Caco-2 (cell line): ENCODE data around the gene CRABP2. TPM values are rescaled to one million over a fixed set of nuclear protein-coding genes. Genes with fewer than 3 reads are reported as not detected.

ENCODE experiments used
- BruUV-seq: library from RNA; stranded (reverse); fragments of 400-500 nt; replicated peaks from 2 replicates; lab custom pipeline; 2021; lab: Mats Ljungman, UMichigan
- CTCF ChIA-PET: fragments of 300-600 bp; sonication (Branson Sonifier 250); formaldehyde crosslinking; loops from one replicate; lab custom pipeline; 2022; ENCODE audit warnings: antibody characterized with exemption; lab: Charles Lee
- POLR2A ChIA-PET: fragments of 300-600 bp; sonication (Branson Sonifier 250); formaldehyde crosslinking; loops from one replicate; lab custom pipeline; 2022; ENCODE audit warnings: antibody characterized with exemption; lab: Charles Lee
- DNase-seq, 2 experiments: peaks; one replicate each; pipeline versions ENCODE4 v3.0.0 to v3.0.0-alpha.2; 2020 to 2022
- H3K27me3 ChIP-seq: replicated peaks from 2 replicates; pipeline ENCODE4 v1.6.0; 2011; ENCODE audit warnings: low read length; ENCODE audit not compliant: control insufficient read depth, insufficient read depth
- H3K36me3 ChIP-seq: 2 replicates; pipeline ENCODE4 v1.5.1; 2011; ENCODE audit warnings: low read length; ENCODE audit not compliant: control insufficient read depth, insufficient read depth
- H3K4me1 ChIP-seq: fragments of 250-450 bp; sonication (Bioruptor Pico); 2 replicates; pipeline ENCODE4 v1.5.1; 2020; ENCODE audit warnings: mild to moderate bottlenecking
- H3K4me3 ChIP-seq: 2 replicates; pipeline ENCODE4 v1.5.1; 2011; ENCODE audit warnings: low read depth, mild to moderate bottlenecking, control low read depth, low read length
- H3K9me3 ChIP-seq: fragments of 250-450 bp; sonication (Bioruptor Pico); 2 replicates; pipeline ENCODE4 v1.5.1; 2020; ENCODE audit warnings: mild to moderate bottlenecking, moderate library complexity
- H3K27ac Mint-ChIP-seq: one replicate; pipeline ENCODE4 v1.8.0; 2022; ENCODE audit warnings: mixed read lengths; ENCODE audit not compliant: unreplicated experiment
- H3K27me3 Mint-ChIP-seq: one replicate; pipeline ENCODE4 v1.8.0; 2022; ENCODE audit warnings: mixed read lengths; ENCODE audit not compliant: insufficient read depth, unreplicated experiment
- H3K36me3 Mint-ChIP-seq: one replicate; pipeline ENCODE4 v1.8.0; 2022; ENCODE audit warnings: mild to moderate bottlenecking, mixed read lengths; ENCODE audit not compliant: insufficient read depth, unreplicated experiment
- H3K4me1 Mint-ChIP-seq: one replicate; pipeline ENCODE4 v1.8.0; 2022; ENCODE audit warnings: low read depth, mixed read lengths; ENCODE audit not compliant: unreplicated experiment
- H3K4me3 Mint-ChIP-seq: one replicate; pipeline ENCODE4 v1.8.0; 2022; ENCODE audit warnings: mild to moderate bottlenecking, moderate library complexity, mixed read lengths; ENCODE audit not compliant: unreplicated experiment
- H3K9me3 Mint-ChIP-seq: one replicate; pipeline ENCODE4 v1.8.0; 2022; ENCODE audit warnings: mixed read lengths; ENCODE audit not compliant: unreplicated experiment
- intact Hi-C: fragments of 100-400 bp; cut with micrococcal nuclease; formaldehyde crosslinking; loops from one replicate; pipeline ENCODE4 v1.10.0; 2022; ENCODE audit not compliant: unreplicated experiment
- total RNA-seq: library from RNA; stranded (reverse); gene quantifications from 2 replicates; pipeline ENCODE4 v1.2.3, GENCODE V29; 2022
- TF ChIP-seq, protein P1 (sequence below), 2 experiments: fragments of 200-600 bp in 1 of 2; IDR thresholded peaks; 1 replicate in 1 of 2; 2 replicates in 1 of 2; pipeline versions ENCODE4 v1.5.1 to v1.8.0; 2011 to 2022; ENCODE audit warnings: antibody characterized with exemption in 1 of 2, control low read depth in 1 of 2, inconsistent platforms in 1 of 2, low read depth in 1 of 2, low read length in 1 of 2, mild to moderate bottlenecking in 1 of 2, moderate library complexity in 1 of 2; ENCODE audit not compliant: insufficient read depth in 1 of 2, severe bottlenecking in 1 of 2, unreplicated experiment in 1 of 2

CRABP2 gene
- total RNA-seq, 1 experiment from 2014 or later: 27.1 TPM

DNA sequence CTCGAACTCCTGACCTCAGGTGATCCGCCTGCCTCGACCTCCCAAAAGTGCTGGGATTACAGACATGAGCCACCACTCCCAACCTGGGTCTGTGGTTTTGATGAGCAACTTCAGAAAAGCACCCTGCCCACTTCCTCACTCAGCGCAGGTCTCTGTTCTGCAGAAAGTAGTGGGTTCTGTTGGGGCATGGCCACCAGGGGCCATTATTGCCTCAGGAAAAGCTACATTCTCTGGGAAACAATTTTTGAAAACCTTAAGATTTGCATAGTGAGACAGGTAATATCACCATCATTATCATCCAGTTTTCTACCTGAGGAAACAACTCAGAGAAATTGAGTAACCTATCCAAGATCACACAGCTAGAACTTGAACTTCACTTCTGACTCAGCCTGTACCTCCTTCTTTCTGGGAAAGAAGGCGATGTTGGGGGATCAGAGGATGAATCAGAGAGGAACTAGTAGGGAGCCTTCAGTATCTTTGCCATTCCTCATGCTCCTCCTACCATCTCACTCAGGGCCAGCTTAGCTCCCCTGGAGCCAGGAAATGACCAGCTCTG lies 21.1 kb downstream of the CRABP2 start:
- Histone ChIP-seq H3K27me3 (no peaks in the 10 kb centered on the region), H3K4me3 (no peak overlapping the region), H3K36me3 (no peaks in the 10 kb centered on the region), H3K4me1 (no peaks in the 10 kb centered on the region), H3K9me3 (no peaks in the 10 kb centered on the region)
- no TSS peak for BruUV-seq
- Mint-ChIP-seq H3K27me3 (peaks cover 6% of the 10 kb centered on the region), H3K27ac (no peak overlapping the region), H3K36me3 (no peaks in the 10 kb centered on the region), H3K9me3 (no peaks in the 10 kb centered on the region), H3K4me1 (peaks cover under 1% of the 10 kb centered on the region), H3K4me3 (no peak overlapping the region)
- no peak for DNase-seq
- POLR2A ChIA-PET: interaction anchor here (1.2 kb wide), 1 partner anchor 44 kb away, joined by 4 read pairs; the partner anchor contains the start of genes ISG20L2 and METTL25B
- CTCF ChIA-PET: interaction anchor here (1.6 to 2.5 kb wide), 2 partner anchors 22 to 42 kb away, joined by 4 to 13 read pairs; no protein-coding TSS in a partner anchor
- intact Hi-C loops: no loop called here
- TF ChIP-seq, protein P1, sequence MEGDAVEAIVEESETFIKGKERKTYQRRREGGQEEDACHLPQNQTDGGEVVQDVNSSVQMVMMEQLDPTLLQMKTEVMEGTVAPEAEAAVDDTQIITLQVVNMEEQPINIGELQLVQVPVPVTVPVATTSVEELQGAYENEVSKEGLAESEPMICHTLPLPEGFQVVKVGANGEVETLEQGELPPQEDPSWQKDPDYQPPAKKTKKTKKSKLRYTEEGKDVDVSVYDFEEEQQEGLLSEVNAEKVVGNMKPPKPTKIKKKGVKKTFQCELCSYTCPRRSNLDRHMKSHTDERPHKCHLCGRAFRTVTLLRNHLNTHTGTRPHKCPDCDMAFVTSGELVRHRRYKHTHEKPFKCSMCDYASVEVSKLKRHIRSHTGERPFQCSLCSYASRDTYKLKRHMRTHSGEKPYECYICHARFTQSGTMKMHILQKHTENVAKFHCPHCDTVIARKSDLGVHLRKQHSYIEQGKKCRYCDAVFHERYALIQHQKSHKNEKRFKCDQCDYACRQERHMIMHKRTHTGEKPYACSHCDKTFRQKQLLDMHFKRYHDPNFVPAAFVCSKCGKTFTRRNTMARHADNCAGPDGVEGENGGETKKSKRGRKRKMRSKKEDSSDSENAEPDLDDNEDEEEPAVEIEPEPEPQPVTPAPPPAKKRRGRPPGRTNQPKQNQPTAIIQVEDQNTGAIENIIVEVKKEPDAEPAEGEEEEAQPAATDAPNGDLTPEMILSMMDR (IDR thresholded peaks at IDR 0.05; ENCODE audit: insufficient read depth in 1 of 2, low read depth in 1 of 2, low read length in 1 of 2, severe bottlenecking in 1 of 2, unreplicated experiment in 1 of 2): peak in 1 of 2 experiments; percentile 27

DNA sequence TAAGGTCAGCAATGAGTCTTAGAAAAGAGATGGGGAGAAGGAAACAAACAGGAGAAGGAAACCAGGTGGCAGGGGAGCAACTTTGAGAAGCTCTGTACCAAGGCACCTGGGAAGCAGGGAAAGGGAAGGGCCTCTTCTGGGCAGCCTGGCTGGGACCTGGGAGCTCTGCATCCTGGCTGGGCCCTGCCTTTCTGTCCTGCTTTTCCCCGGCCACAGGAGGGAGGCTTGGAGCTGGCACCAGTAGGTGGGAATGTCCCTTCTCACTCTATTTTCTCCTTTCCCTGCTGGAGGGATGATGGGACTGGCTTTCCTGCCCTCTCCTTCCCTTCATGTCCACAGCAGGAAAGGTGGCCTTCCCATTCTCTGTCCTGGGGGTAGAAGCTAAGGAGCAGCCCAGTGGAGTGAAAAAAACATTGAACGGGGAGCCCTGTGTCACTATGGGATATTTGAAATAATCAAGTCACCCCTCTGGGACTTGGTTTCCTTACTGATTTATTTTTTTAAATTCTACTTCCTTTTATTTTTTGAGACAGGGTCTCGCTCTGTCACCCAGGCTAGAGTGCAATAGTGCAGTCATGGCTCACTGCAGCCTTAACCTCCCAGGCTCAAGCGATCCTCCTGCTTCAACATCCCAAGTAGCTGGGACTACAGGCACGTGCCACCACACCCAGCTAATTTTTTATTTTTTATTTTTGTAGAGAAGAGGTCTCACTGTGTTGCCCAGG lies 23.1 kb downstream of the CRABP2 start:
- Mint-ChIP-seq H3K9me3 (no peaks in the 10 kb centered on the region), H3K4me3 (no peak overlapping the region), H3K27ac (no peak overlapping the region), H3K27me3 (peaks cover 8% of the 10 kb centered on the region), H3K4me1 (no peaks in the 10 kb centered on the region), H3K36me3 (no peaks in the 10 kb centered on the region)
- Histone ChIP-seq H3K27me3 (0 out of 2 replicates have a peak, but pooled peaks cover 2% of the 10 kb centered on the region), H3K4me1 (0 out of 2 replicates have a peak, but pooled peaks cover 6% of the 10 kb centered on the region), H3K4me3 (no peak overlapping the region), H3K36me3 (no peaks in the 10 kb centered on the region), H3K9me3 (no peaks in the 10 kb centered on the region)
- intact Hi-C loops: no loop called here
- ChIA-PET CTCF (interaction anchor here (0.7 to 1.6 kb wide), 5 partner anchors 9 to 58 kb away, joined by 4 to 7 read pairs (median 5); no protein-coding TSS in a partner anchor), POLR2A (no interaction called here)
- no peak for DNase-seq
- TF ChIP-seq, protein P1 (IDR thresholded peaks at IDR 0.05; ENCODE audit: insufficient read depth in 1 of 2, low read depth in 1 of 2, low read length in 1 of 2, severe bottlenecking in 1 of 2, unreplicated experiment in 1 of 2): peak in 1 of 2 experiments; percentile 32
- no TSS peak for BruUV-seq

DNA sequence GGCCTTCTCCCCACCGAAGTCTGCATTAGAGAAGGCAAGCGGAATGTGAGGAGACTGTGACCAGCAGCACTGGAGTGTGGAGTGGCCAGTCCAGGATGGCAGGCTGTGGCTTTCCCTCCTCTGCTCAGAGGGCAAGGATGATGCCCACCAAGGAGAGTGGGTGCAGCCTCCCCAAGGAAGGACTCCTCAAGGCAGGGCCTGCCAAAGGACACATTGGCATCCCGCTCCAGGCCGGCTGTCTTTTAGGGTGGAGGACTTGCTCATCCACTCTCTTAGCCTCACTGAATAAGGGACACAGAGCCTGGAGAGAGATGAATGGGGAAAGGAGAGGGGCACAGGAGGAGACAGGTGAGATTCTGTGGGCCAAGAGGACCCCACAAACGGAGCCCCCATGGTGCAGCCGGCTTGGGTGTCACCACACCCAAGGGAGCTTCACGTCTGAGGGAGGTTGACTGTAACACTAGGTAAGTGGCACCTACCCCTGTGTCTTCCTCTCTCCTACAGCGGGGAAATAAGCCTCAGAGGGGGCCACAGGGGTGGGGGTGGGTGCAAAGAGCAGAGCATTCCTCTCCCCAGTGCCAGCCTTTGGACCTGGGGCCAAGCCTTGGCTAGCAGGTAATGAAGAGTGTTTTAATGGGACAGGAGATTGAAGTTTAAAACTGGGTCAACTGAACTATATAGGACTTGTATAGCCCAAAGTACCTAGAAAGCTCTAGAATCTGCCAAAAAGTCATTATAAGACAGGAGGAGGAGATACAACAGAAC lies 24.0 kb downstream of the CRABP2 start:
- H3K9me3 ChIP-seq: no peaks in the 10 kb centered on the region
- TF ChIP-seq, protein P1 (IDR thresholded peaks at IDR 0.05; ENCODE audit: insufficient read depth in 1 of 2, low read depth in 1 of 2, low read length in 1 of 2, severe bottlenecking in 1 of 2, unreplicated experiment in 1 of 2): no peak
- H3K4me3 ChIP-seq: no peak overlapping the region
- BruUV-seq: no TSS peak
- Mint-ChIP-seq H3K4me1 (no peaks in the 10 kb centered on the region), H3K36me3 (no peaks in the 10 kb centered on the region), H3K4me3 (no peak overlapping the region), H3K27me3 (peaks cover 8% of the 10 kb centered on the region), H3K27ac (no peak overlapping the region), H3K9me3 (no peaks in the 10 kb centered on the region)
- H3K4me1 ChIP-seq: 0 out of 2 replicates have a peak, but pooled peaks cover 7% of the 10 kb centered on the region
- no peaks in the 10 kb centered on the region for H3K36me3 ChIP-seq
- intact Hi-C loops: no loop called here
- 0 out of 2 replicates have a peak, but pooled peaks cover 2% of the 10 kb centered on the region for H3K27me3 ChIP-seq
- CTCF ChIA-PET: interaction anchor here (0.7 to 1.6 kb wide), 5 partner anchors 10 to 57 kb away, joined by 4 to 7 read pairs (median 5); no protein-coding TSS in a partner anchor
- POLR2A ChIA-PET: no interaction called here
- DNase-seq: no peak
